ENCODE results near the gene BCAR1. TPM values are rescaled to one million over a fixed set of nuclear protein-coding genes. Genes with fewer than 3 reads are reported as not detected.
A peak's percentile ranks its signal among the peaks of the same experiment; 100 is the strongest.

The BCAR1 gene
- total RNA-seq, 1 donor, result 75.3 TPM

DNA sequence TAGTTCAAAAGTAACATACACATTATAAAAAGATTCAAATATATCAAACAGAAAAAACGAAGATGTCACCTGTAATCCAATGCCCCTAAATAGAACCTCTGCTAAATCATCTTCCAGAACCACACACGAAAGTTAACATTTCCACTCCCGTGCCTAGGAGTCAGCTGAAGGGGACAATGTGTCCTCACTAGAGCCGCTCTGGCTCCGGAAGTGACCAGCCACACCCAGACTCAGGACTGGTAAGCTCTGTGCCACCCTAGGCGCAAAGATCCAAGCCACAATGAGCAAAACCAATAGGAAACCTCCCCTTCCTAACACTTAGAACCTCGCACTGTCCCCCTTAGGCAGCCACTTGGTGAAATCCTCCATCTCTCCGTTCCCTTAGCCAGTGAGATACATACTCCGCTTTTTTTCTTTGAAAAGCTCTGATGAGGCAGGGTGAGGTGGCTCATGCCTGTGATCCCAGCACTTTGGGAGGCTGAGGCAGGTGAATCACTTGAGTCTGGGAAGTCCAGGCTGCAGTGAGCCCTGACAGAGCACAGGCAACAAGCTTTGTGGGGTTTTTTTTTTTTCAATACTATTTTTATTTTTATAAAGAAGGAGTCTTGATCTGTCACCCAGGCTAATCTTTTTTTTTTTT, 20.8 kb downstream of the BCAR1 start:
- Histone ChIP-seq H3K79me2 (ENCODE audit: insufficient read depth, low read length) (peaks cover 54% of the 10 kb centered on the region), H3K36me3 (ENCODE audit: insufficient read depth, low read length) (peaks cover 72% of the 10 kb centered on the region)
- peak; percentile 83 for DNase-seq (ENCODE audit: insufficient read length, low spot score, missing footprints)

DNA sequence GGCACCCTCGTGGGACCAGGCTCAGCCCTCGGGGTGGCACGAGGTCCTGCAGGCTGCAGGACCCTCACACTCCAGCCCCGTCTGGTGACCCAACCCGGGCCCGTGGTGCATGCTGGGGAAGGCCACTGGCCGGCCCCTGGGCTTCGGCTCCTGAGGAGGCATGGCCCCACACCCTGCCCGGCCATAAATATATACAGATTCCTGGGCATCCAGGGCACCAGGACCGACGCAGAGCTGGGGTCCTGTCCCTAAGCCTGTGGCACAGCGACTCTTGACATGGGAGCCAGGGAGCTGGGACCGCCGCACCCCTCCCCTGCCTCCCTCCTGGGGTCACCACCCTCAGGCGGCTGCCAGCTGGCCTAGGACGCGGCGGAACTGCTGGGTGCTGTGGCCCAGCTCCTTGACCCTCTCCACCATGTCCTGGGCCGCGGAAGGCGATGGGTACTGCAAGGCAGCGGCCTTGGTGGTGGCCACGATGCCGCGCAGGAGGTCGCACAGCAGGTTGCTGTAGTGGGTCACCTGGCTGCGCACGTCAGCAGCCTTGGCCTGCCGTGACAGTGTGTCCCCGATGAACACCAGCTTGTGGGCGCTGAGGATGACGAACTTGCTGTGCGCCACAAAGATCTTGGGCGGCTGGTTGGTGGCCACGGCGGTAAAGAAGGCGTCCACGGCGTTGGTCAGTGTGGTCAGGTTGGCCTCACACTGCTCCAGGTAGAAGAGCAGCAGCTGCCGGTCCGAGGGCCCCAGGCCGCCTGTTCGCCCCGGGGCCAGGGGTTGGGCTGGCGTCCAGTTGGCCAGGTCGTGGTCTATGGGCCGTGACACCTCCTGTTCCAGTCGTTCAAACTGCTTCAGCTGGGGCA, 22.0 kb downstream of the BCAR1 start:
- Histone ChIP-seq H3K36me3 (ENCODE audit: insufficient read depth, low read length) (peaks cover 61% of the 10 kb centered on the region), H3K4me2 (ENCODE audit: insufficient read depth, low read length) (no peak overlapping the region), H4K20me1 (ENCODE audit: insufficient read depth, low read length) (peaks cover 58% of the 10 kb centered on the region)

More for the DNA sequence above, 20.8 kb downstream of the BCAR1 start:
- Histone ChIP-seq H3K4me3 (ENCODE audit: insufficient read depth, low read length) (no peak overlapping the region), H3K27me3 (ENCODE audit: insufficient read depth, low read length) (no peaks in the 10 kb centered on the region), H3K27ac (ENCODE audit: low read depth, low read length) (peak overlapping the region; percentile 63), H3K4me2 (ENCODE audit: insufficient read depth, low read length) (no peak overlapping the region), H3K9me3 (ENCODE audit: low read depth, low read length) (no peaks in the 10 kb centered on the region), H3K4me1 (ENCODE audit: insufficient read depth, low read length) (no peaks in the 10 kb centered on the region), H4K20me1 (ENCODE audit: insufficient read depth, low read length) (peaks cover 68% of the 10 kb centered on the region), H2AFZ (ENCODE audit: low read length) (no peak overlapping the region)
- TF ChIP-seq, protein P1, sequence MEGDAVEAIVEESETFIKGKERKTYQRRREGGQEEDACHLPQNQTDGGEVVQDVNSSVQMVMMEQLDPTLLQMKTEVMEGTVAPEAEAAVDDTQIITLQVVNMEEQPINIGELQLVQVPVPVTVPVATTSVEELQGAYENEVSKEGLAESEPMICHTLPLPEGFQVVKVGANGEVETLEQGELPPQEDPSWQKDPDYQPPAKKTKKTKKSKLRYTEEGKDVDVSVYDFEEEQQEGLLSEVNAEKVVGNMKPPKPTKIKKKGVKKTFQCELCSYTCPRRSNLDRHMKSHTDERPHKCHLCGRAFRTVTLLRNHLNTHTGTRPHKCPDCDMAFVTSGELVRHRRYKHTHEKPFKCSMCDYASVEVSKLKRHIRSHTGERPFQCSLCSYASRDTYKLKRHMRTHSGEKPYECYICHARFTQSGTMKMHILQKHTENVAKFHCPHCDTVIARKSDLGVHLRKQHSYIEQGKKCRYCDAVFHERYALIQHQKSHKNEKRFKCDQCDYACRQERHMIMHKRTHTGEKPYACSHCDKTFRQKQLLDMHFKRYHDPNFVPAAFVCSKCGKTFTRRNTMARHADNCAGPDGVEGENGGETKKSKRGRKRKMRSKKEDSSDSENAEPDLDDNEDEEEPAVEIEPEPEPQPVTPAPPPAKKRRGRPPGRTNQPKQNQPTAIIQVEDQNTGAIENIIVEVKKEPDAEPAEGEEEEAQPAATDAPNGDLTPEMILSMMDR (IDR thresholded peaks at IDR 0.05; ENCODE audit: extremely low read depth, low read depth, low read length), result no peak

DNA sequence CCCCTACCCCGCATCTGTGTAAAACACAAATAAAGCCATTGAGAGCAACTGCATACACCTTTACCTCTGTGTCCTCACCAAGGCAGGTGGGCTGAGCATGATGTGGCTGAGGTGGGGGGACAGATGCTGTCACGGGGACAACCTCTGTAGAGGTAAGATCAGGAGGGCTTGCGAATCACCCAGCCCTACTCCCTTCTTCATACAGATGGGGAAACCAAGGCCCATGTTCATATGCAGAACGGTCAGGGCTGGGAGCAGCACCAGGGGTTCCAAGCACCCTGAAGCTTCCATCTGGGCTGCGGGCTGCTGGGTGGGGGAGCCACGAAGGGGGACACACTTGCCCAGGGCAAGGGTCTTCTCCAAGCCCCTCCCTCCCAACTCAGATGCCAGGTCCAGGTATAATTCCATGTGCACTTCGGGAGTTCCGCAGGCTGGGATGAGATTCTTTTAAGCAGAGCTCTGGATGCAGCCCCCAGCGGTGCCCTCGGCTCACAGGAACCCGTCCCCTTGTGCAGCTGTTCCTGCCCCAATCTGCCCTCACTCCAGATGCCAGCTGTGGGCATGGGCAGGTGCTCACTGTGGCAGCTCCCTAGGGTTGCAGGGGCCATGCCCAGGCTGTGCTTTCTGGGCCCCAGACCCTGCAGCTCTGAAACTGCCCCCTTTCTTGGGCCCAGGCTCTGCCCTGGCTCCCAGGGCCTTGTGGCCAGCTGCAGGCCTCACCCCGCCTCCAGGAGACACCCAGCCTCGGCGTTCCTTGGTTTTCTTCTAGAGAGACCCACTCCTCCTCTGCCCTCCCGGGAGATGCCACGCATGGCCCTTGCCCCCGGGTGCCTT, 23.1 kb downstream of the BCAR1 start:
- Histone ChIP-seq H3K27ac (ENCODE audit: low read depth, low read length) (no peak overlapping the region), H4K20me1 (ENCODE audit: insufficient read depth, low read length) (peaks cover 50% of the 10 kb centered on the region), H3K27me3 (ENCODE audit: insufficient read depth, low read length) (peaks cover 4% of the 10 kb centered on the region), H2AFZ (ENCODE audit: low read length) (no peak overlapping the region), H3K36me3 (ENCODE audit: insufficient read depth, low read length) (peaks cover 50% of the 10 kb centered on the region), H3K4me1 (ENCODE audit: insufficient read depth, low read length) (no peaks in the 10 kb centered on the region), H3K4me2 (ENCODE audit: insufficient read depth, low read length) (no peak overlapping the region), H3K79me2 (ENCODE audit: insufficient read depth, low read length) (peaks cover 31% of the 10 kb centered on the region), H3K9me3 (ENCODE audit: low read depth, low read length) (no peaks in the 10 kb centered on the region), H3K4me3 (ENCODE audit: insufficient read depth, low read length) (no peak overlapping the region)
- TF ChIP-seq, protein P1 (IDR thresholded peaks at IDR 0.05; ENCODE audit: extremely low read depth, low read depth, low read length), result no peak
- DNase-seq (ENCODE audit: insufficient read length, low spot score, missing footprints), result peak; percentile 79

More for the DNA sequence above, 22.0 kb downstream of the BCAR1 start:
- Histone ChIP-seq H2AFZ (ENCODE audit: low read length) (no peak overlapping the region), H3K4me3 (ENCODE audit: insufficient read depth, low read length) (no peak overlapping the region), H3K9me3 (ENCODE audit: low read depth, low read length) (no peaks in the 10 kb centered on the region), H3K27ac (ENCODE audit: low read depth, low read length) (no peak overlapping the region), H3K79me2 (ENCODE audit: insufficient read depth, low read length) (peaks cover 42% of the 10 kb centered on the region), H3K4me1 (ENCODE audit: insufficient read depth, low read length) (no peaks in the 10 kb centered on the region), H3K27me3 (ENCODE audit: insufficient read depth, low read length) (peaks cover 3% of the 10 kb centered on the region)
- TF ChIP-seq, protein P1 (IDR thresholded peaks at IDR 0.05; ENCODE audit: extremely low read depth, low read depth, low read length), result no peak
- DNase-seq (ENCODE audit: insufficient read length, low spot score, missing footprints), result peak; percentile 49
